GM13977 (cell line): ENCODE measurements around the gene DYNC1H1.
"Not testable (repeated sequence)": the region's sequence is repeated elsewhere in the genome, so short reads cannot be mapped to it uniquely, and the experiment has no call there.

ENCODE experiments used
- DNase-seq: peaks from one replicate; pipeline ENCODE4 v3.0.0; 2012; ENCODE audit warnings: low spot score
- CTCF ChIP-seq: IDR thresholded peaks from 2 replicates; pipeline ENCODE4 v1.5.1; 2012; ENCODE audit warnings: mild to moderate bottlenecking, control low read depth; ENCODE audit not compliant: insufficient read depth; ENCODE audit errors: extremely low read depth, missing control alignments
- in situ Hi-C: fragments of 300-500 bp; cut with MboI; formaldehyde crosslinking; loops from one replicate; pipeline ENCODE4 v1.12.0; 2022; ENCODE audit warnings: low sequenced_read_pairs, low pct_unique_long_range_greater_than_20kb, mixed read lengths, inconsistent platforms; ENCODE audit not compliant: unreplicated experiment

Gene DYNC1H1

GRCh38 chr14:102080183-102081080, 116.1 kb downstream of the DYNC1H1 start:
- no peak for TF ChIP-seq CTCF
- DNase-seq, result no peak
- in situ Hi-C loops, result no loop called here

- TF ChIP-seq CTCF, result no peak
- in situ Hi-C loops, result no loop called here
- no peak for DNase-seq
These were observed 117.1 kb downstream of the DYNC1H1 start for GRCh38 chr14:102081231-102082080.

GRCh38 chr14:102084522-102084921, 120.1 kb downstream of the DYNC1H1 start:
- in situ Hi-C loops, DNase-seq: not testable (repeated sequence)

- TF ChIP-seq CTCF, result no peak
- DNase-seq, result no peak
- in situ Hi-C loops, result no loop called here
These were observed 120.6 kb downstream of the DYNC1H1 start for GRCh38 chr14:102084931-102085330.

GRCh38 chr14:102085488-102085887, 121.1 kb downstream of the DYNC1H1 start:
- no peak for DNase-seq
- in situ Hi-C loops, result no loop called here
- no peak for TF ChIP-seq CTCF

GRCh38 chr14:102085948-102086708, 121.8 kb downstream of the DYNC1H1 start:
- TF ChIP-seq CTCF, result no peak
- DNase-seq, result peak; percentile 74
- in situ Hi-C loops, result no loop called here

- in situ Hi-C loops, result no loop called here
- TF ChIP-seq CTCF, result no peak
- no peak for DNase-seq
These were observed 122.3 kb downstream of the DYNC1H1 start for GRCh38 chr14:102086709-102086971.
